Measurements from ENCODE around the gene UPK3BL2.
"Not testable (repeated sequence)": the region's sequence is repeated elsewhere in the genome, so short reads cannot be mapped to it uniquely, and the experiment has no call there.

The UPK3BL2 gene

GRCh38 chr7:102531583-102531982 is 11.9 kb downstream of the UPK3BL2 start:
- DNase-seq (ENCODE audit: low read depth) = not testable (repeated sequence)

DNA sequence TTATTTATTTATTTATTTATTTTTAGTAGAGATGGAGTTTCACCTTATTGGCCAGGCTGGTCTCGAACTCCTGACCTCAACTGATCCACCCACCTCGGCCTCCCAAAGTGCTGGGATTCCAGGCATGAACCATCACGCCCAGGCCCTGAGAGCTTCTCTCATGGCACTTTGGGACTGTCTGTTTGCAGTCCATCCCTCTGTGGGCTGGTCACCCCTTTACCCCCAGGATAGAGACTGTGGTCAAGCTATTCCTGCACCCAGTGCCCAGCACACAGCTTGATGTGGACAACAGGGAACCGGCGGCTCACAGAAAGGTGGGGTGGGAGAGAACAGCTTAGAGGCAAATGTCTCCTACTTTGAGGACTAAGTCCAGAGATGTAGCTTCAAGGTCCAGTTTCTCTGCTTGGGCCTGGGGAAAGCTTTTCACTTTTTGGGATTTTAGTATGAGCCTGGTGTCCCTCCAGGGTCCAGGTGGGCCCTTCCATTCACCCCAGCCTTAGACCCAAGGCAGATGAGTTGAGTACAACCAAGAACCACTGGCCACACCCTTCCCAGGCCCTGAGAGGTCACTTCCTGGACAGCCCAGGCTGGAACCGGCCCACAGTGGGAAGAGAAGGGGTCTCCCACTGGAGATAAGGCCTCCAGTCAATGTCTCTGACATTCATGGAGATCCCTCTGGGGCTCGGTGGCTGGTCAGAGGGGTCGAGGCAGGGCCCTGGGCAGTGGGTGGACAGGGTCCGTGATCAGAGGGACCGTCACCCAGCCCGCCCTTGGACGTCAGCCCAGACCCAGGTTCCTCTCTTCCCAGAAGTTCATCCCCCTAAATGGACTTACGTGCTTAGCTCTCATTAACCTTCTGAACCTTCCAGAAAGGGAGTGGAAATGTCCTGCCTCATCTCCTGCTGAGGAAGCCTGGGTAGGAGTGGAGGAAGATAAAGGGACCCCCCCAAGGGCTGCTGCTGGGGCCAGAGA is 15.4 kb downstream of the UPK3BL2 start:
- not testable (repeated sequence) for DNase-seq (ENCODE audit: low read depth)

DNA sequence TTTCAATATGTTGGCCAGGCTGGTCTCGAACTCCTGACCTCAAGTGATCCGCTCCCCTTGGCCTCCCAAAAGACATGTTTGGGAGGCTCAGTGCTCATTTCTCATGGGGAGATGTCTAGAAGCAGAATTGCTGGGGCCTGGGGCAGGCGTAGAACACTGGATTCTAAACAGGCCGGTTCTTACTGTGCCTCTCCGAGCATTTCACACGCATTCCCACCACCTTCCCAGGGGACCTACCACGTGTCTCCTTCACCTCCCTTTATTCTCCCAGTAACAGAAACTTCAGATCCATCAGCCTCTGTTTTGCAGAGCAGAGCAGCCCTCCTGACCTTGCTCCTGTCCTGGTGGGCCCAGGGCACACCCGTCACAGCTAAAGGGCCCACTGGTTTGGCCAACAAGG is 16.3 kb downstream of the UPK3BL2 start:
- not testable (repeated sequence) for DNase-seq (ENCODE audit: low read depth)

DNA sequence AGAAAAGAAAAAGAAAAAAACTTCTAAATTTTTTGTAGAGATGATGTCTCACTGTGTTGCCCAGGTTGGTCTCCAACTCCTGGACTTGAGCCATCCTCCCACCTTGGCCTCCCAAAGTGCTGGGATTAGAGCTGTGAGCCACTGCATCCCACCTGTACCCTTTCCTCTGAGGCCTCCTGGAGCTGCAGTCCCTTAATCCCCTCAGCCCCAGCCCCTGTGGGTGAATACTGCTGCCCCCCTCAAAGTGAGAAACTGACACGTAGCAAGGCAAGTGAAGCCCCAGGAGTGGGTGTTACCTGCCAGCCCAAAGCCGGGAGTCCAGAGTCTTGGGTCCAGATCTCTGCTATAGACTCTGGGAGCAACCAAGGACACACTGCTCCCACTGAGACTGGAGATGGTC is 18.7 kb downstream of the UPK3BL2 start:
- DNase-seq (ENCODE audit: low read depth) = not testable (repeated sequence)

DNA sequence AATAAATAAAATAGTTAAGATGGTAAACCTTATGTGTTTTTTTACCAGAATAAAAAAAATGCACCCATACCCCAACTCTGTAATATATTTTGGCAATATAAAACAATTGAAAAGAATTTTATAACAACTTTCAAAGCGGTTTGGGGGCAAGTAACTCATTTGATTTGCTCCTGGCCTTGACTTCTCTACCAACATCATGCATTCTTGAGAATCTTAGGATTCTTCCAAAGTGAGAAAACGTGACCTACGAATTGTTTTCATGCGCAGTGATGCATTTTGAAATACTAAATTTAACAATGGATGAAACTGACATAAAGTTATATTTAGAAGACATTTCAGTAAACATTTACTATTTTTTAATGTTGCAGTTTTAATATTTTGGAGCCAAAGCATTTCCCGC is 22.7 kb downstream of the UPK3BL2 start:
- not testable (repeated sequence) for DNase-seq (ENCODE audit: low read depth)

GRCh38 chr7:102517550-102518147 is 25.8 kb downstream of the UPK3BL2 start, which contains the start of gene RASA4B:
Gene RASA4B, minus strand, starts transcription at chr7:102517777. Its CDS starts 67 bp downstream, at chr7:102517710.
- DNase-seq (ENCODE audit: low read depth) = peak; percentile 13

- DNase-seq (ENCODE audit: low read depth) = not testable (repeated sequence)
These were observed 26.5 kb downstream of the UPK3BL2 start for GRCh38 chr7:102516951-102517350.

DNA sequence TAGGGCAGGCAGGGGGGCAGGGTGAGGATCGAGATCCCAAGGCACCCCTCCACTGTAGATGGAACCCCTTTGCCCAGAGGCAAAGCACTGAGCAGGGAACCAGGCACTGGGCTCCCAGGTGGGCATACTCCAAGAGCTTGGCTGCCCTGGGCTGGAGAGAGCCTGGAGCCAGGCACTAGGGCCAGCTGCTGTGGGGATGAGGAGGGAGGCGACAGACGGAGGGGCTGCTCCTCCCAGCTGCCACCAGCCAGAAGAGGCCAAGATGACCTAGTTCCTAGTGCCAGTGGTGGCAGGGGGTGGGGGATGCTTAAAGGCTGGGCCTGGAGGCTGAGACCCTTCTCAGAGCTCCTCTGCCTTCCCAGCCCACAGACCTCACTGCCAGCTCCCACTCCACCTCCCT is 27.6 kb downstream of the UPK3BL2 start:
- DNase-seq (ENCODE audit: low read depth) = not testable (repeated sequence)

- not testable (repeated sequence) for DNase-seq (ENCODE audit: low read depth)
These were observed 28.4 kb downstream of the UPK3BL2 start for GRCh38 chr7:102514881-102515721.

DNA sequence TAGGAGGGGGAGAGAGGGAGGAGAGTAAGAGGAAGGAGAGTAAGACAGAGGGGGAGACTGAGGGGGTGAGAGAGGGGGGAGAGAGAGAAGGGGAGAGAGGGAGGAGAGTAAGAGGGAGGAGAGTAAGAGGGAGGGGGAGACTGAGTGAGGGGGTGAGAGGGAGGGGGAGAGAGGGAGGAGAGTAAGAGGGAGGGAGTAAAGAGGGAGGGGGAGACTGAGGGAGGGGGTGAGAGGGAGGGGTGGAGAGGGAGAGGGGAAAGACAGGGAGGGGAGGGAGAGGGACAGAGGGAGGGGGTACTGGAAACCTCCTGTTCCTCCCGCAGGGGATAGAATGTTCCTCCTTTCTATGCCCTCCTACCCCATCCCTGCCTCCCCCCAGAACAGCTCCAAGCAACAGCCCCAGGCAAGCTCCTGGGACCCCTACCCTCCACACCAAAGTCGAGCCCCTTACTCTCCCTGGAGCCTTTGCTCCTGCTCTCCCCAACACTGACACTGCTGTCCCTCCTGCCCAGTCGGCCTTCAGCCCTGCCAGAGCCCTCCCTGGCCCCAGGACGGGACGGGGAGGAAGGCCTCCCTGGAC is 30.8 kb downstream of the UPK3BL2 start:
- not testable (repeated sequence) for DNase-seq (ENCODE audit: low read depth)

GRCh38 chr7:102511860-102512522 is 31.5 kb downstream of the UPK3BL2 start:
- DNase-seq (ENCODE audit: low read depth) = not testable (repeated sequence)

- not testable (repeated sequence) for DNase-seq (ENCODE audit: low read depth)
These were observed 32.9 kb downstream of the UPK3BL2 start for GRCh38 chr7:102510575-102510974.

- not testable (repeated sequence) for DNase-seq (ENCODE audit: low read depth)
These were observed 35.9 kb downstream of the UPK3BL2 start for GRCh38 chr7:102507410-102508088.

GRCh38 chr7:102505298-102506185 is 38.0 kb downstream of the UPK3BL2 start:
- DNase-seq (ENCODE audit: low read depth) = not testable (repeated sequence)

- DNase-seq (ENCODE audit: low read depth) = not testable (repeated sequence)
These were observed 40.4 kb downstream of the UPK3BL2 start for GRCh38 chr7:102503141-102503540.

DNA sequence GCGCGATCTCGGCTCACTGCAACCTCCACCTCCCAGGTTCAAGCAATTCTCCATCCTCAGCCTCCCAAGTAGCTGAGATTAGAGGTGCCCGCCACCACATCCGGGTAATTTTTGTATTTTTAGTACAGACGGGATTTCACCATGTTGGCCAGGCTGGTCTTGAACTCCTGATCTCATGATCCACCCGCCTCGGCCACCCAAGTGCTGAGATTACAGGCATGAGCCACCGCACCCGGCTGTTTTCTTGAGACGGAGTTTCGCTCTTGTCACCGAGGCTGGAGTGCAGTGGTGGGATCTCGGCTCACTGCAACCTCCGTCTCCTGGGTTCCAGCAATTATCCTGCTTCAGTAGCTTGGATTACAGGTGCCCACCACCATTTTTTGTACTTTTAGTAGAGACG is 45.2 kb downstream of the UPK3BL2 start:
- DNase-seq (ENCODE audit: low read depth) = not testable (repeated sequence)

DNA sequence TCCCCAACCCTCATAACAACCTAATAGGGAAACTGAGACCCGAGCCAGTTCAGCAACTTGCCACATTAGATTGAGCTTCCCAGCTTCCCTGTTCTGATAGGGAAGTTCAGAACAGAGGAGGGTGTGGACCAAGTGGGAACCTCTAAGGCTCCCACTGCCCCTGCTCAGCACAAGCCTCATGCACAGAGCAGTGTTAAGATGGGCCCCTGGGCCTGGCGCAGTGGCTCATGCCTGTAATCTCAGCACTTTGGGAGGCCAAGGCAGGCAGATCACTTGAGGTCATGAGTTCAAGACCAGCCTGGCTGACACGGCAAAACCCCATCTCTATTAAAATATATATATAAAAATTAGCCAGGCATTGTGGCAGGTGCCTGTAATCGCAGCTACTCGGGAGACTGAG is 46.2 kb downstream of the UPK3BL2 start:
- DNase-seq (ENCODE audit: low read depth) = not testable (repeated sequence)

DNA sequence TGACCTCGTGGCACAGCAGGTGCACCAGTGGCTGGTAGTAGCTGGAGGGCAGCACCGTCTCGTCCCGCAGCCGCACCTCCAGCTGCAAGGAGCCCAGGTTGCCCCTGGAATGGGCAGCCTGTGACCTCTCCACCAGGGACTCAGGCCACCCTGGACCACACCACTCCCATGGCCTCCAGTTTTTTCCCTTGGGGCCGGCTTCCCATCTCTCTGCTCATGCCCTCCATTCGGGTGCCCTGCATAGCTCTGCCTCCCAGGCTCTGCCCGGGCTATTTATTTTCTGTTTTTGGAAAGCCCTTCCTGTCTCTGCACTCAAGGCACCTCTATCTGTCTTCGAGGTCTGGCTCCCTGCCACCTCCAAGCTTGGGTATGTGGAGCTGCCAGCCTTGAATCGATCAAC is 46.6 kb downstream of the UPK3BL2 start:
- not testable (repeated sequence) for DNase-seq (ENCODE audit: low read depth)

- DNase-seq (ENCODE audit: low read depth) = not testable (repeated sequence)
These were observed 48.9 kb downstream of the UPK3BL2 start for GRCh38 chr7:102494473-102495149.

Measured in stimulated activated CD4-positive, alpha-beta T cell treated with anti-CD3 and anti-CD28 coated beads, Interleukin-2, amount 100 ng/mL, for 4 hours (primary cell).